IMR-90 (cell line): ENCODE measurements around the gene MRC2. TPM values are rescaled to one million over a fixed set of nuclear protein-coding genes. Genes with fewer than 3 reads are reported as not detected.

Experiments used
- ATAC-seq: fragments of 200-7000 bp; cut with Tn5 transposase; 2 replicates; pipeline ENCODE4 v1.9.1; 2020; ENCODE audit warnings: low read depth, mild to moderate bottlenecking, moderate library complexity
- BruUV-seq: library from RNA; stranded (reverse); fragments of 400-500 nt; replicated peaks from 2 replicates; lab custom pipeline; 2021; lab: Mats Ljungman, UMichigan
- CTCF ChIA-PET: fragments of 300-600 bp; formaldehyde crosslinking; extraction: SDS; loops from one replicate; lab custom pipeline; 2021; ENCODE audit warnings: antibody characterized with exemption; lab: Yijun Ruan, JAX
- POLR2A ChIA-PET: fragments of 300-600 bp; sonication (Branson Sonifier 250); formaldehyde crosslinking; loops from one replicate; lab custom pipeline; 2022; ENCODE audit warnings: antibody characterized with exemption; ENCODE audit not compliant: unreplicated experiment; lab: Charles Lee
- DNase-seq: peaks from one replicate; pipeline ENCODE4 v3.0.0; 2013
- H2AFZ ChIP-seq: replicated peaks from 2 replicates; pipeline ENCODE3; 2013; ENCODE audit warnings: low read length, mild to moderate bottlenecking; ENCODE audit not compliant: poor library complexity
- H2AK5ac ChIP-seq: 2 replicates; pipeline ENCODE4 v1.6.1; 2013; ENCODE audit warnings: low read depth, low read length, inconsistent platforms
- H2AK9ac ChIP-seq: replicated peaks from 2 replicates; pipeline ENCODE3; 2013; ENCODE audit warnings: mild to moderate bottlenecking, low read depth, low read length, moderate library complexity; ENCODE audit not compliant: poor library complexity
- H2BK120ac ChIP-seq: 2 replicates; pipeline ENCODE4 v1.6.1; 2013; ENCODE audit warnings: low read depth, low read length, inconsistent platforms
- H2BK15ac ChIP-seq: 3 replicates; pipeline ENCODE4 v1.6.1; 2013; ENCODE audit warnings: low read depth, low read length, inconsistent platforms
- H2BK20ac ChIP-seq: 2 replicates; pipeline ENCODE4 v1.6.1; 2013; ENCODE audit warnings: low read depth, mild to moderate bottlenecking, inconsistent platforms, low read length, moderate library complexity
- H2BK5ac ChIP-seq: 2 replicates; pipeline ENCODE4 v1.6.1; 2013; ENCODE audit warnings: mild to moderate bottlenecking, low read depth, low read length, inconsistent platforms; ENCODE audit not compliant: poor library complexity, severe bottlenecking
- H3K14ac ChIP-seq: replicated peaks from 2 replicates; pipeline ENCODE4 v1.6.1; 2013; ENCODE audit warnings: low read depth, low read length, inconsistent platforms
- H3K18ac ChIP-seq: 2 replicates; pipeline ENCODE4 v1.6.1; 2013; ENCODE audit warnings: low read depth, low read length, control low read depth
- H3K23ac ChIP-seq: 2 replicates; pipeline ENCODE4 v1.6.1; 2013; ENCODE audit warnings: low read depth, low read length, inconsistent platforms
- H3K27ac ChIP-seq: 2 replicates; pipeline ENCODE4 v1.5.1; 2013; ENCODE audit warnings: mild to moderate bottlenecking, control low read depth, low read length; ENCODE audit not compliant: insufficient read depth
- H3K27me3 ChIP-seq: 2 replicates; pipeline ENCODE4 v1.6.1; 2013; ENCODE audit warnings: low read length; ENCODE audit not compliant: control insufficient read depth, insufficient read depth
- H3K36me3 ChIP-seq: 2 replicates; pipeline ENCODE4 v1.6.1; 2013; ENCODE audit warnings: low read length, mixed read lengths; ENCODE audit not compliant: control insufficient read depth, insufficient read depth
- H3K4ac ChIP-seq: 2 replicates; pipeline ENCODE4 v1.6.1; 2013; ENCODE audit warnings: low read depth, low read length, inconsistent platforms
- H3K4me1 ChIP-seq: 2 replicates; pipeline ENCODE4 v1.6.1; 2013; ENCODE audit warnings: low read length, mixed read lengths; ENCODE audit not compliant: control insufficient read depth, insufficient read depth
- H3K4me2 ChIP-seq: 2 replicates; pipeline ENCODE4 v1.6.1; 2013; ENCODE audit warnings: low read depth, mild to moderate bottlenecking, control low read depth, low read length, moderate library complexity
- H3K4me3 ChIP-seq: 2 replicates; pipeline ENCODE4 v1.5.1; 2013; ENCODE audit warnings: low read depth, mild to moderate bottlenecking, control low read depth, low read length, moderate library complexity; ENCODE audit not compliant: insufficient read depth
- H3K56ac ChIP-seq: 2 replicates; pipeline ENCODE4 v1.6.1; 2013; ENCODE audit warnings: low read length, inconsistent platforms; ENCODE audit not compliant: insufficient read depth; ENCODE audit errors: extremely low read depth
- H3K79me1 ChIP-seq, 2 experiments: 2 replicates each; pipeline ENCODE4 v1.6.1; 2013; ENCODE audit warnings: low read length in 2 of 2, inconsistent platforms in 1 of 2, low read depth in 1 of 2
- H3K9ac ChIP-seq: 2 replicates; pipeline ENCODE4 v1.6.1; 2013; ENCODE audit warnings: low read depth, low read length, control low read depth
- H3K9me1 ChIP-seq: 2 replicates; pipeline ENCODE4 v1.6.1; 2013; ENCODE audit warnings: low read length, inconsistent platforms; ENCODE audit not compliant: insufficient read depth
- H3K9me3 ChIP-seq: 2 replicates; pipeline ENCODE4 v1.6.1; 2013; ENCODE audit warnings: low read length; ENCODE audit not compliant: control insufficient read depth, insufficient read depth
- H4K20me1 ChIP-seq: 2 replicates; pipeline ENCODE4 v1.6.1; 2013; ENCODE audit warnings: low read length, inconsistent platforms; ENCODE audit not compliant: insufficient read depth
- H4K5ac ChIP-seq: 2 replicates; pipeline ENCODE4 v1.6.1; 2013; ENCODE audit warnings: mild to moderate bottlenecking, low read depth, low read length, control low read depth
- H4K8ac ChIP-seq, 2 experiments: 2 replicates each; pipeline ENCODE4 v1.6.1; 2013; ENCODE audit warnings: low read depth in 2 of 2, low read length in 2 of 2, control low read depth in 1 of 2, inconsistent platforms in 1 of 2
- H4K91ac ChIP-seq: 2 replicates; pipeline ENCODE4 v1.6.1; 2013; ENCODE audit warnings: low read depth, low read length, inconsistent platforms; ENCODE audit not compliant: insufficient read depth
- CEBPB ChIP-seq: IDR thresholded peaks from 2 replicates; pipeline ENCODE4 v1.6.1; 2012; ENCODE audit warnings: low read depth, low read length, improper control_type of control experiment
- CHD1 ChIP-seq: IDR thresholded peaks from 2 replicates; pipeline ENCODE4 v1.6.1; 2012; ENCODE audit warnings: low read depth, low read length, improper control_type of control experiment
- WGBS, 2 experiments: methylation state at CpG; one replicate each; pipeline versions ENCODE4 v1.1.5 to v1.1.7; 2013; ENCODE audit warnings: missing lambda C conversion rate in 2 of 2; ENCODE audit not compliant: insufficient read length in 1 of 2; ENCODE audit errors: extremely low coverage in 2 of 2; 5-methylcytosine and 5-hydroxymethylcytosine counted together
- dilution Hi-C: fragments of 300-500 bp; cut with HindIII; formaldehyde crosslinking; loops from one replicate; pipeline ENCODE4 v1.14.3; 2018; ENCODE audit warnings: low sequenced_read_pairs; ENCODE audit not compliant: unreplicated experiment
- in situ Hi-C: fragments of 300-500 bp; cut with MboI; formaldehyde crosslinking; loops from 3 replicates; pipeline ENCODE4 v1.14.3; 2019; ENCODE audit warnings: low sequenced_read_pairs, inconsistent platforms, mixed read lengths
- intact Hi-C: fragments of 100-400 bp; cut with micrococcal nuclease; formaldehyde crosslinking; loops from 2 replicates; pipeline ENCODE4 v1.10.0; 2022
- polyA plus RNA-seq, 3 experiments: library from polyadenylated mRNA; depleted of rRNA; stranded (reverse); fragments of >200 nt; gene quantifications; 2 replicates each; pipeline ENCODE4 v1.2.3, GENCODE V29; 2012; ENCODE audit warnings: low replicate concordance in 1 of 3
- total RNA-seq: library from RNA; depleted of rRNA; stranded (reverse); fragments of >200 nt; gene quantifications from 2 replicates; pipeline ENCODE4 v1.2.3, GENCODE V29; 2012
- TF ChIP-seq, protein P1 (sequence below): conservative IDR thresholded peaks from 2 replicates; pipeline ENCODE4 v1.5.1; 2012; ENCODE audit warnings: mild to moderate bottlenecking, low read depth, low read length, improper control_type of control experiment

The MRC2 gene
- total and polyA plus RNA-seq, 2 of the 4 experiments (the other 2 are of a cell fraction), result 39.3 to 137 TPM

DNA sequence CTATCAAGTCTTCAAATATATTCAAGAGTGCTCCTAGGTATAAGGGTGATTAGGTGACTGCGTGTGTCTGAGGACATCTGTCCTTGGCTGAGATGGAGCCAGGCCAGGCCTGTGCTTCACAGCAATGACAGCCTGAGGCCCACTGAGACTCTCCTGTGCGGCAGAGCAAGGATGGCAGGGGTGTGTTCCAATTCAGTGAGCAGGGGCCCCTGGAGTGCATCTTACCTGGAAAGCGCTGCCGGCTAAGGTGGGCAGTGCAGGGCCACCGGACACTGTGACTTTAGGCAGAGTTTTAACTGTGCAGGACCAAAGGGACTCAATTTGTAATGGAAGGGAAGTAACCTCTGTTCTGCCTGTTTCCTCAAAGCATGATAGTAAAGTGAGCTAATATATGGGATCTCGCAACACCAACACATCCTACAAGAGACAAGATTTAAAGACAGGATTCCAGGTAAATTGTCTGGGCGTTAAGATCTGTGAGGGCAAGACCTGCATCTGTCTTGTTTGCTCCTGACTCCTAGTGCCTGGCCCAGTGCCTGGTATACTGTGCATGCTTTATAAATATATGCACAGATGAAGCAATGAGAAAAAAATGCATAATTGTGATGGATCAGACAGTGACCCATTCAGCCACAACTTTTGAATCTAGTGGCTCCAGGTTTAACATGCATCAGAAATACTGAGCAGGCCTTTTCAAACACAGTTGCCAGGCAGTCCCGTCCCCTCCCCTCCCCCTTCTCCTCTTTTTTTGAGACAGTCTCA is 86.7 kb downstream of the MRC2 start:
- in situ Hi-C loops (no loop called here), dilution Hi-C loops (no loop called here), intact Hi-C loops (loop anchor here (5.0 kb wide), 1 partner anchor 63 kb away; no protein-coding TSS in a partner anchor)
- H3K18ac ChIP-seq, result peak overlapping the region; percentile 39; the same call in 1 of the 2 replicates
- no peaks in the 10 kb centered on the region for H3K79me1 ChIP-seq
- H4K20me1 ChIP-seq, result no peaks in the 10 kb centered on the region
- H2BK15ac ChIP-seq, result peak overlapping the region; percentile 12; the same call in 1 of the 3 replicates
- H4K91ac ChIP-seq, result peak overlapping the region; percentile 75
- 17% methylated on average over 1 of the region's 8 CpGs; no CpG with 5 or more reads in 1 of the 2 experiments for WGBS, 2 experiments
- peak overlapping the region; percentile 72 for H2BK20ac ChIP-seq
- peak overlapping the region; percentile 86 for H2BK5ac ChIP-seq
- H3K36me3 ChIP-seq, result no peaks in the 10 kb centered on the region
- no peaks in the 10 kb centered on the region for H3K27me3 ChIP-seq
- no peak overlapping the region for H3K56ac ChIP-seq
- peak overlapping the region; percentile 46 for H2AK9ac ChIP-seq
- BruUV-seq, result no TSS peak
- no peak overlapping the region for H3K27ac ChIP-seq
- H3K9ac ChIP-seq, result no peak overlapping the region
- TF ChIP-seq CEBPB (peak; percentile 71), CHD1 (no peak)
- TF ChIP-seq, protein P1, sequence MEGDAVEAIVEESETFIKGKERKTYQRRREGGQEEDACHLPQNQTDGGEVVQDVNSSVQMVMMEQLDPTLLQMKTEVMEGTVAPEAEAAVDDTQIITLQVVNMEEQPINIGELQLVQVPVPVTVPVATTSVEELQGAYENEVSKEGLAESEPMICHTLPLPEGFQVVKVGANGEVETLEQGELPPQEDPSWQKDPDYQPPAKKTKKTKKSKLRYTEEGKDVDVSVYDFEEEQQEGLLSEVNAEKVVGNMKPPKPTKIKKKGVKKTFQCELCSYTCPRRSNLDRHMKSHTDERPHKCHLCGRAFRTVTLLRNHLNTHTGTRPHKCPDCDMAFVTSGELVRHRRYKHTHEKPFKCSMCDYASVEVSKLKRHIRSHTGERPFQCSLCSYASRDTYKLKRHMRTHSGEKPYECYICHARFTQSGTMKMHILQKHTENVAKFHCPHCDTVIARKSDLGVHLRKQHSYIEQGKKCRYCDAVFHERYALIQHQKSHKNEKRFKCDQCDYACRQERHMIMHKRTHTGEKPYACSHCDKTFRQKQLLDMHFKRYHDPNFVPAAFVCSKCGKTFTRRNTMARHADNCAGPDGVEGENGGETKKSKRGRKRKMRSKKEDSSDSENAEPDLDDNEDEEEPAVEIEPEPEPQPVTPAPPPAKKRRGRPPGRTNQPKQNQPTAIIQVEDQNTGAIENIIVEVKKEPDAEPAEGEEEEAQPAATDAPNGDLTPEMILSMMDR, result no peak
- DNase-seq (peak; percentile 79), ATAC-seq (peak; percentile 64)
- peak overlapping the region; percentile 2; the same call in 1 of the 2 replicates for H3K23ac ChIP-seq
- H3K14ac ChIP-seq, result 0 out of 2 replicates have a peak overlapping the region, but pooled peaks have one; percentile 60
- H3K4ac ChIP-seq, result peak overlapping the region; percentile 74
- H2AK5ac ChIP-seq, result peak overlapping the region; percentile 94
- peak overlapping the region in 1 of 2 experiments; percentile 61; a peak in 2 of 4 replicates for H4K8ac ChIP-seq
- no peak overlapping the region for H3K4me3 ChIP-seq
- H3K4me2 ChIP-seq, result no peak overlapping the region
- no peak overlapping the region for H2AFZ ChIP-seq
- H2BK120ac ChIP-seq, result peak overlapping the region; percentile 74
- H3K9me3 ChIP-seq, result no peaks in the 10 kb centered on the region
- ChIA-PET CTCF (interaction anchor here (0.9 kb wide), 1 partner anchor 252 kb away, joined by 3 read pairs; no protein-coding TSS in a partner anchor), POLR2A (no interaction called here)
- H3K4me1 ChIP-seq, result peaks cover 12% of the 10 kb centered on the region
- H3K9me1 ChIP-seq, result peaks cover 19% of the 10 kb centered on the region
- no peak overlapping the region for H4K5ac ChIP-seq
